Measurements from ENCODE around the gene BRINP1.

BRINP1 gene

DNA sequence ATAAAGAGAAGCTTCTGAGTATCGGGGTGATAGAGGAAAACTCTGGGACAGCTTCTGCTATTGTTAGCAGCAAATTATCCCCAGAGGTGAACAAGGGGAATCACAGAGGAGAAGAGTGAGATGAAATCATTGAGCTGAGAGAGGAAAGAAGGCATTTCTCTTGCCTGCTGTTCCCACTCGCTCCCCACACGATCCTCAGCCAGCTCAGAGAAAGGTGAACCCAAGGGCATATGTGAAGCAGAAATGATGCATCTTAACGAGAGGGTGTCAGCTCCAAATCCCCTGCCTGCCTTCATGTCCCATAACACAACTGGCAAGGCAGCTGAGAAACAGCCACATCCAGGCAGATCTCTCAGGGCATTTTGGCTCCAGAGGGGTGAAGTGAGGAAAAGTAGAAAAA is 111.6 kb downstream of the BRINP1 start:
- no peak overlapping the region for H3K4me3 ChIP-seq (ENCODE audit: insufficient read depth, low read length, poor library complexity, severe bottlenecking)
- H3K36me3 ChIP-seq (ENCODE audit: low read length): no peaks in the 10 kb centered on the region
- H3K9ac ChIP-seq (ENCODE audit: low read length): no peak overlapping the region
- no peak overlapping the region for H2AFZ ChIP-seq (ENCODE audit: low read depth, low read length, severe bottlenecking)
- H3K27ac ChIP-seq (ENCODE audit: low read depth, low read length): no peak overlapping the region
- no peaks in the 10 kb centered on the region for H3K9me2 ChIP-seq (replicated peaks; ENCODE audit: insufficient read depth, low read length)
- H4K20me1 ChIP-seq (ENCODE audit: low read depth, low read length): no peaks in the 10 kb centered on the region
- no peaks in the 10 kb centered on the region for H3F3A ChIP-seq (ENCODE audit: insufficient read depth)
- TF ChIP-seq EZH2phosphoT487 (conservative IDR thresholded peaks at IDR 0.05; ENCODE audit: low read length): no peak
- TF ChIP-seq, protein P1, sequence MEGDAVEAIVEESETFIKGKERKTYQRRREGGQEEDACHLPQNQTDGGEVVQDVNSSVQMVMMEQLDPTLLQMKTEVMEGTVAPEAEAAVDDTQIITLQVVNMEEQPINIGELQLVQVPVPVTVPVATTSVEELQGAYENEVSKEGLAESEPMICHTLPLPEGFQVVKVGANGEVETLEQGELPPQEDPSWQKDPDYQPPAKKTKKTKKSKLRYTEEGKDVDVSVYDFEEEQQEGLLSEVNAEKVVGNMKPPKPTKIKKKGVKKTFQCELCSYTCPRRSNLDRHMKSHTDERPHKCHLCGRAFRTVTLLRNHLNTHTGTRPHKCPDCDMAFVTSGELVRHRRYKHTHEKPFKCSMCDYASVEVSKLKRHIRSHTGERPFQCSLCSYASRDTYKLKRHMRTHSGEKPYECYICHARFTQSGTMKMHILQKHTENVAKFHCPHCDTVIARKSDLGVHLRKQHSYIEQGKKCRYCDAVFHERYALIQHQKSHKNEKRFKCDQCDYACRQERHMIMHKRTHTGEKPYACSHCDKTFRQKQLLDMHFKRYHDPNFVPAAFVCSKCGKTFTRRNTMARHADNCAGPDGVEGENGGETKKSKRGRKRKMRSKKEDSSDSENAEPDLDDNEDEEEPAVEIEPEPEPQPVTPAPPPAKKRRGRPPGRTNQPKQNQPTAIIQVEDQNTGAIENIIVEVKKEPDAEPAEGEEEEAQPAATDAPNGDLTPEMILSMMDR (IDR thresholded peaks at IDR 0.05; ENCODE audit: insufficient read depth, low read length, poor library complexity, severe bottlenecking): no peak
- no peaks in the 10 kb centered on the region for H3K27me3 ChIP-seq (ENCODE audit: low read length)
- H3K79me2 ChIP-seq (ENCODE audit: insufficient read depth, low read length): no peaks in the 10 kb centered on the region
- H3K4me2 ChIP-seq (ENCODE audit: low read depth, low read length, poor library complexity, severe bottlenecking): no peak overlapping the region
- no peaks in the 10 kb centered on the region for H3K9me3 ChIP-seq (ENCODE audit: insufficient read depth, low read length)

- Histone ChIP-seq H3K9me2 (replicated peaks; ENCODE audit: insufficient read depth, low read length) (no peaks in the 10 kb centered on the region), H4K20me1 (ENCODE audit: low read depth, low read length) (no peaks in the 10 kb centered on the region), H3K4me2 (ENCODE audit: low read depth, low read length, poor library complexity, severe bottlenecking) (no peak overlapping the region), H3K27ac (ENCODE audit: low read depth, low read length) (no peak overlapping the region), H3K27me3 (ENCODE audit: low read length) (no peaks in the 10 kb centered on the region), H3K9me3 (ENCODE audit: insufficient read depth, low read length) (no peaks in the 10 kb centered on the region), H2AFZ (ENCODE audit: low read depth, low read length, severe bottlenecking) (no peak overlapping the region), H3K79me2 (ENCODE audit: insufficient read depth, low read length) (no peaks in the 10 kb centered on the region), H3K9ac (ENCODE audit: low read length) (no peak overlapping the region), H3F3A (ENCODE audit: insufficient read depth) (no peaks in the 10 kb centered on the region), H3K36me3 (ENCODE audit: low read length) (no peaks in the 10 kb centered on the region), H3K4me3 (ENCODE audit: insufficient read depth, low read length, poor library complexity, severe bottlenecking) (no peak overlapping the region)
- TF ChIP-seq, protein P1 (IDR thresholded peaks at IDR 0.05; ENCODE audit: insufficient read depth, low read length, poor library complexity, severe bottlenecking): no peak
- no peak for TF ChIP-seq EZH2phosphoT487 (conservative IDR thresholded peaks at IDR 0.05; ENCODE audit: low read length)
Measured at GRCh38 chr9:119255116-119255515, 114.1 kb downstream of the BRINP1 start.

GRCh38 chr9:119252671-119253299 is 116.5 kb downstream of the BRINP1 start:
- Histone ChIP-seq H3K9ac (ENCODE audit: low read length) (no peak overlapping the region), H4K20me1 (ENCODE audit: low read depth, low read length) (no peaks in the 10 kb centered on the region), H3K4me3 (ENCODE audit: insufficient read depth, low read length, poor library complexity, severe bottlenecking) (no peak overlapping the region)

More at GRCh38 chr9:119252671-119253299, 116.5 kb downstream of the BRINP1 start:
- H3K27me3 ChIP-seq (ENCODE audit: low read length): no peaks in the 10 kb centered on the region
- no peak overlapping the region for H3K27ac ChIP-seq (ENCODE audit: low read depth, low read length)
- H3K9me3 ChIP-seq (ENCODE audit: insufficient read depth, low read length): no peaks in the 10 kb centered on the region
- H3K36me3 ChIP-seq (ENCODE audit: low read length): no peaks in the 10 kb centered on the region
- H3K79me2 ChIP-seq (ENCODE audit: insufficient read depth, low read length): no peaks in the 10 kb centered on the region
- H3K4me2 ChIP-seq (ENCODE audit: low read depth, low read length, poor library complexity, severe bottlenecking): no peak overlapping the region
- no peak overlapping the region for H2AFZ ChIP-seq (ENCODE audit: low read depth, low read length, severe bottlenecking)
- no peaks in the 10 kb centered on the region for H3F3A ChIP-seq (ENCODE audit: insufficient read depth)
- no peaks in the 10 kb centered on the region for H3K9me2 ChIP-seq (replicated peaks; ENCODE audit: insufficient read depth, low read length)
- TF ChIP-seq EZH2phosphoT487 (conservative IDR thresholded peaks at IDR 0.05; ENCODE audit: low read length): no peak
- TF ChIP-seq, protein P1 (IDR thresholded peaks at IDR 0.05; ENCODE audit: insufficient read depth, low read length, poor library complexity, severe bottlenecking): no peak
